ENCODE measurements around the gene GPANK1. TPM values are rescaled to one million over a fixed set of nuclear protein-coding genes. Genes with fewer than 3 reads are reported as not detected.

GPANK1 gene
- total RNA-seq, 1 experiment from 2014 or later = 18.3 TPM

GRCh38 chr6:31652925-31653724 is 11.7 kb downstream of the GPANK1 start:
- Histone ChIP-seq H3K9me3 (ENCODE audit: control insufficient read depth, insufficient read depth, low read depth, low read length) (no peaks in the 10 kb centered on the region), H3K36me3 (ENCODE audit: control insufficient read depth, insufficient read depth, low read length) (peaks cover 13% of the 10 kb centered on the region), H3K4me3 (ENCODE audit: low read depth in 2 of 2, low read length in 2 of 2) (peak overlapping the region; percentile 77 to 83), H3K27ac (ENCODE audit: low read length) (peak overlapping the region; percentile 99), H3K27me3 (ENCODE audit: control insufficient read depth, insufficient read depth, low read length) (no peaks in the 10 kb centered on the region), H3K4me1 (ENCODE audit: control insufficient read depth, insufficient read depth, low read length) (peaks cover 22% of the 10 kb centered on the region)
- ATAC-seq (peak; percentile 85), DNase-seq (ENCODE audit: low read depth, low spot score) (no peak)
- CTCF ChIA-PET = interaction anchor here (0.6 kb wide), 1 partner anchor 254 kb away, joined by 4 read pairs; no protein-coding TSS in a partner anchor
- BruUV-seq (replicated peaks) = TSS peak; percentile 99
- intact Hi-C loops (cut with micrococcal nuclease; ENCODE audit: unreplicated experiment) = no loop called here
- in situ Hi-C loops (cut with HindIII; ENCODE audit: low pct_unique_long_range_greater_than_20kb, low sequenced_read_pairs) = no loop called here
- POLR2A ChIA-PET = interaction anchor here (0.5 to 2.1 kb wide), 7 partner anchors 8 to 974 kb away, joined by 3 to 10 read pairs (median 5); partner anchors contain the start of gene C6orf47
- TF ChIP-seq POLR2AphosphoS5 (IDR thresholded peaks at IDR 0.05; ENCODE audit: low read depth, low read length) = peak; percentile 62
- no peak; the same call in none of the 2 replicates for TF ChIP-seq TCF7L2 (IDR thresholded peaks at IDR 0.05; ENCODE audit: low read depth, low read length)
- TF ChIP-seq CTCF (IDR thresholded peaks at IDR 0.05) = no peak
- TF ChIP-seq REST (IDR thresholded peaks at IDR 0.05; ENCODE audit: insufficient read depth in 1 of 2, low read depth in 2 of 2, low read length in 1 of 2) = 0 out of 4 replicates have a peak, but pooled peaks of 1 of the 2 experiments have one; percentile 21
- TF ChIP-seq SIN3A (IDR thresholded peaks at IDR 0.05; ENCODE audit: borderline replicate concordance, insufficient read depth, low read depth, low read length) = no peak

- Histone ChIP-seq H3K4me3 (ENCODE audit: low read depth in 2 of 2, low read length in 2 of 2) (peak overlapping the region; percentile 77 to 83), H3K4me1 (ENCODE audit: control insufficient read depth, insufficient read depth, low read length) (peaks cover 13% of the 10 kb centered on the region), H3K36me3 (ENCODE audit: control insufficient read depth, insufficient read depth, low read length) (peaks cover 17% of the 10 kb centered on the region), H3K9me3 (ENCODE audit: control insufficient read depth, insufficient read depth, low read depth, low read length) (no peaks in the 10 kb centered on the region), H3K27me3 (ENCODE audit: control insufficient read depth, insufficient read depth, low read length) (no peaks in the 10 kb centered on the region), H3K27ac (ENCODE audit: low read length) (peak overlapping the region; percentile 99)
- BruUV-seq (replicated peaks) = no TSS peak
- in situ Hi-C loops (cut with HindIII; ENCODE audit: low pct_unique_long_range_greater_than_20kb, low sequenced_read_pairs) (no loop called here), intact Hi-C loops (cut with micrococcal nuclease; ENCODE audit: unreplicated experiment) (no loop called here)
- ATAC-seq = peak; percentile 70
- TF ChIP-seq SIN3A (IDR thresholded peaks at IDR 0.05; ENCODE audit: borderline replicate concordance, insufficient read depth, low read depth, low read length) (no peak), CTCF (IDR thresholded peaks at IDR 0.05) (no peak), POLR2AphosphoS5 (IDR thresholded peaks at IDR 0.05; ENCODE audit: low read depth, low read length) (no peak), REST (IDR thresholded peaks at IDR 0.05; ENCODE audit: insufficient read depth in 1 of 2, low read depth in 2 of 2, low read length in 1 of 2) (no peak), TCF7L2 (IDR thresholded peaks at IDR 0.05; ENCODE audit: low read depth, low read length) (no peak)
- POLR2A ChIA-PET = interaction anchor here (0.6 to 2.1 kb wide), 6 partner anchors 10 to 169 kb away, joined by 3 to 10 read pairs (median 3); partner anchors contain the start of gene C6orf47
- no peak for DNase-seq (ENCODE audit: low read depth, low spot score)
- CTCF ChIA-PET = no interaction called here
Measured at GRCh38 chr6:31651602-31652191, 13.1 kb downstream of the GPANK1 start.
